OCI-LY3 (cell line): ENCODE data around the gene FNDC4.

Experiments
- H2AFZ ChIP-seq: fragments of 200-600, 300-600 bp; shearing (Covaris generic); 2 replicates; pipeline ENCODE4 v1.6.0; 2014; ENCODE audit warnings: antibody characterized with exemption, low read depth, low read length
- H3K27ac ChIP-seq: fragments of 200-600, 300-600 bp; sonication (generic); 2 replicates; pipeline ENCODE4 v1.5.1; 2014; ENCODE audit warnings: mild to moderate bottlenecking, low read length, moderate library complexity, mixed read lengths
- H3K27me3 ChIP-seq: fragments of 200-600, 300-600 bp; sonication (generic); 2 replicates; pipeline ENCODE4 v1.6.1; 2014; ENCODE audit warnings: low read depth, low read length, mixed read lengths
- H3K36me3 ChIP-seq: fragments of 200-600, 300-600 bp; sonication (generic); replicated peaks from 2 replicates; pipeline ENCODE3; 2014; ENCODE audit warnings: low read depth, low read length, mixed read lengths
- H3K4me1 ChIP-seq: fragments of 300-600, 200-600 bp; sonication (generic); 2 replicates; pipeline ENCODE4 v1.6.1; 2014; ENCODE audit warnings: low read length, mixed read lengths
- H3K4me2 ChIP-seq: fragments of 200-600, 300-600 bp; sonication (generic); 2 replicates; pipeline ENCODE4 v1.6.1; 2014; ENCODE audit warnings: low read length, mixed read lengths
- H3K4me3 ChIP-seq: fragments of 300-600, 200-600 bp; sonication (generic); 2 replicates; pipeline ENCODE4 v1.5.1; 2014; ENCODE audit warnings: antibody characterized with exemption, mild to moderate bottlenecking, low read length, moderate library complexity
- H3K79me2 ChIP-seq: fragments of 300-600, 200-600 bp; shearing (Covaris generic); 2 replicates; pipeline ENCODE4 v1.6.1; 2014; ENCODE audit warnings: mild to moderate bottlenecking, low read length, mixed read lengths
- H3K9ac ChIP-seq: fragments of 300-600, 200-600 bp; shearing (Covaris generic); 2 replicates; pipeline ENCODE4 v1.6.0; 2014; ENCODE audit warnings: mild to moderate bottlenecking, low read length, moderate library complexity
- H3K9me3 ChIP-seq: fragments of 200-600, 300-600 bp; shearing (Covaris generic); 2 replicates; pipeline ENCODE4 v1.6.1; 2014; ENCODE audit warnings: low read length, mixed read lengths; ENCODE audit not compliant: insufficient read depth
- H4K20me1 ChIP-seq: fragments of 200-600, 300-600 bp; sonication (generic); 2 replicates; pipeline ENCODE4 v1.6.1; 2016; ENCODE audit warnings: low read length, mixed read lengths; ENCODE audit not compliant: insufficient read depth
- EZH2phosphoT487 ChIP-seq: fragments of 200-600 bp; shearing (Covaris generic); IDR thresholded peaks from 2 replicates; pipeline ENCODE4 v1.6.1; 2018; ENCODE audit warnings: antibody characterized with exemption, mixed run types, low read depth
- TF ChIP-seq, protein P1 (sequence below): fragments of 200-600, 300-600 bp; sonication (generic); IDR thresholded peaks from 2 replicates; pipeline ENCODE4 v1.5.1; 2014; ENCODE audit warnings: antibody characterized with exemption, low read length, low read depth

FNDC4 gene

DNA sequence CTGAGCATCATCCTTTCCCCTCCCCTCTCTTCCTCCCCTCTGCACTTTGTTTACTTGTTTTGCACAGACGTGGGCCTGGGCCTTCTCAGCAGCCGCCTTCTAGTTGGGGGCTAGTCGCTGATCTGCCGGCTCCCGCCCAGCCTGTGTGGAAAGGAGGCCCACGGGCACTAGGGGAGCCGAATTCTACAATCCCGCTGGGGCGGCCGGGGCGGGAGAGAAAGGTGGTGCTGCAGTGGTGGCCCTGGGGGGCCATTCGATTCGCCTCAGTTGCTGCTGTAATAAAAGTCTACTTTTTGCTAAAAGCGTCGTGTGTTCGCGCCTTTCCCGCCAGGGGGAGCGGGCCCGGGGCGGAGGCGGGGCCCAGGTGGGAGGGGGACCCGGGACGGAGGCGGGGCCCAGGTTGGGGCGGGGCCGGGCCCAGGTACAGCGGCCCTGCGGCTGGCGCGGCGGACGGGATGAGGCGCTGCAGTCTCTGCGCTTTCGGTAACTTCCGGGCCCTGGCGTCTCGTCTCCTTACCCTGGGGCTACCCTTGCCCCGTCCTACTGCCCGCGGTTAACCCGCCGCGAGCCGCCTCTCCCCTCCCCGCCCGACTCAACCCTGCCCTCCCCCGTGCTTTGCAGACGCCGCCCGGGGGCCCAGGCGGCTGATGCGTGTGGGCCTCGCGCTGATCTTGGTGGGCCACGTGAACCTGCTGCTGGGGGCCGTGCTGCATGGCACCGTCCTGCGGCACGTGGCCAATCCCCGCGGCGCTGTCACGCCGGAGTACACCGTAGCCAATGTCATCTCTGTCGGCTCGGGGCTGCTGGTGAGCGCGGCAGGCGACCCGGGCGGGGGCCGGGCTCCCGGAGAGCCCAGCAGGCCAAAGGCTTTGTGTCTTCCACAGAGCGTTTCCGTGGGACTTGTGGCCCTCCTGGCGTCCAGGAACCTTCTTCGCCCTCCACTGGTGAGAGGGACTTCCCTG lies 52.8 kb downstream of the FNDC4 start, which contains the start of gene KRTCAP3:
Gene KRTCAP3, plus strand, starts transcription at position 424 of the 962 bp plus-strand sequence. Its CDS starts 32 bp downstream, at position 456.
- Histone ChIP-seq H3K9me3 (no peaks in the 10 kb centered on the region), H3K27ac (no peak within 1 kb of the TSS)

More for the DNA sequence above, 52.8 kb downstream of the FNDC4 start, which contains the start of gene KRTCAP3:
- Histone ChIP-seq H3K27me3 (no peaks in the 10 kb centered on the region), H3K9ac (no peak within 1 kb of the TSS), H3K4me2 (no peak within 1 kb of the TSS), H3K4me1 (no peaks in the 10 kb centered on the region), H3K79me2 (no peaks in the 10 kb centered on the region), H3K4me3 (no peak within 1 kb of the TSS), H3K36me3 (peaks cover 23% of the 10 kb centered on the region), H2AFZ (no peak within 1 kb of the TSS), H4K20me1 (no peaks in the 10 kb centered on the region; the same call in 1 of the 2 replicates)
- TF ChIP-seq, protein P1, sequence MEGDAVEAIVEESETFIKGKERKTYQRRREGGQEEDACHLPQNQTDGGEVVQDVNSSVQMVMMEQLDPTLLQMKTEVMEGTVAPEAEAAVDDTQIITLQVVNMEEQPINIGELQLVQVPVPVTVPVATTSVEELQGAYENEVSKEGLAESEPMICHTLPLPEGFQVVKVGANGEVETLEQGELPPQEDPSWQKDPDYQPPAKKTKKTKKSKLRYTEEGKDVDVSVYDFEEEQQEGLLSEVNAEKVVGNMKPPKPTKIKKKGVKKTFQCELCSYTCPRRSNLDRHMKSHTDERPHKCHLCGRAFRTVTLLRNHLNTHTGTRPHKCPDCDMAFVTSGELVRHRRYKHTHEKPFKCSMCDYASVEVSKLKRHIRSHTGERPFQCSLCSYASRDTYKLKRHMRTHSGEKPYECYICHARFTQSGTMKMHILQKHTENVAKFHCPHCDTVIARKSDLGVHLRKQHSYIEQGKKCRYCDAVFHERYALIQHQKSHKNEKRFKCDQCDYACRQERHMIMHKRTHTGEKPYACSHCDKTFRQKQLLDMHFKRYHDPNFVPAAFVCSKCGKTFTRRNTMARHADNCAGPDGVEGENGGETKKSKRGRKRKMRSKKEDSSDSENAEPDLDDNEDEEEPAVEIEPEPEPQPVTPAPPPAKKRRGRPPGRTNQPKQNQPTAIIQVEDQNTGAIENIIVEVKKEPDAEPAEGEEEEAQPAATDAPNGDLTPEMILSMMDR: no peak
- TF ChIP-seq EZH2phosphoT487: no peak
